OCI-LY7 (cell line): ENCODE data around the gene ERICH6. TPM values are rescaled to one million over a fixed set of nuclear protein-coding genes. Genes with fewer than 3 reads are reported as not detected.
A peak's percentile ranks its signal among the peaks of the same experiment; 100 is the strongest.

ENCODE experiments used
- BruUV-seq: library from RNA; stranded (reverse); fragments of 400-500 nt; replicated peaks from 2 replicates; lab custom pipeline; 2021; lab: Mats Ljungman, UMichigan
- CTCF ChIA-PET: fragments of 300-600 bp; sonication (Branson Sonifier 250); formaldehyde crosslinking; loops from one replicate; lab custom pipeline; 2022; ENCODE audit warnings: antibody characterized with exemption; ENCODE audit not compliant: unreplicated experiment; lab: Charles Lee
- POLR2A ChIA-PET: fragments of 300-600 bp; sonication (Branson Sonifier 250); formaldehyde crosslinking; loops from one replicate; lab custom pipeline; 2022; ENCODE audit warnings: antibody characterized with exemption; lab: Charles Lee
- DNase-seq: peaks from one replicate; pipeline ENCODE4 v3.0.0-alpha.2; 2015; ENCODE audit warnings: low spot score
- H2AFZ ChIP-seq: fragments of 200-600 bp; sonication (generic), shearing (Covaris generic); 2 replicates; pipeline ENCODE4 v1.6.1; 2014; ENCODE audit warnings: mild to moderate bottlenecking, antibody characterized with exemption, low read length, moderate library complexity
- H3K27ac ChIP-seq: fragments of 200-600 bp; sonication (generic); 2 replicates; pipeline ENCODE4 v1.5.1; 2014; ENCODE audit warnings: mixed run types, low read depth, mild to moderate bottlenecking, moderate library complexity, low read length, inconsistent platforms; ENCODE audit not compliant: poor library complexity, severe bottlenecking
- H3K36me3 ChIP-seq: fragments of 200-600 bp; sonication (generic); 2 replicates; pipeline ENCODE4 v1.6.1; 2014; ENCODE audit warnings: mild to moderate bottlenecking, antibody characterized with exemption, low read length, moderate library complexity, mixed read lengths; ENCODE audit not compliant: insufficient read depth
- H3K4me1 ChIP-seq: fragments of 200-600 bp; sonication (generic); 2 replicates; pipeline ENCODE4 v1.5.1; 2014; ENCODE audit warnings: mild to moderate bottlenecking, low read length; ENCODE audit not compliant: insufficient read depth, poor library complexity, severe bottlenecking
- H3K4me2 ChIP-seq: fragments of 200-600 bp; sonication (generic); 2 replicates; pipeline ENCODE4 v1.6.1; 2014; ENCODE audit warnings: mild to moderate bottlenecking, low read length
- H3K4me3 ChIP-seq: fragments of 200-600 bp; sonication (generic); 2 replicates; pipeline ENCODE4 v1.5.1; 2014; ENCODE audit warnings: mild to moderate bottlenecking, low read depth, low read length; ENCODE audit not compliant: poor library complexity, severe bottlenecking
- H3K79me2 ChIP-seq: fragments of 200-600 bp; sonication (generic); 2 replicates; pipeline ENCODE4 v1.6.1; 2016; ENCODE audit warnings: low read depth, mild to moderate bottlenecking, low read length, moderate library complexity, mixed read lengths; ENCODE audit not compliant: insufficient read depth
- H3K9me2 ChIP-seq: fragments of 200-600 bp; sonication (generic); 2 replicates; pipeline ENCODE4 v1.6.1; 2016; ENCODE audit warnings: mild to moderate bottlenecking, low read length, mixed read lengths; ENCODE audit not compliant: insufficient read depth
- H3K9me3 ChIP-seq: fragments of 200-600 bp; sonication (generic); 2 replicates; pipeline ENCODE4 v1.6.1; 2014; ENCODE audit warnings: mild to moderate bottlenecking, mixed run types, low read length, mixed read lengths
- H4K20me1 ChIP-seq: fragments of 200-600 bp; sonication (generic); 2 replicates; pipeline ENCODE4 v1.6.1; 2014; ENCODE audit warnings: mild to moderate bottlenecking, antibody characterized with exemption, low read length, moderate library complexity, mixed read lengths; ENCODE audit not compliant: insufficient read depth
- CTCF ChIP-seq: fragments of 200-600 bp; sonication (generic); conservative IDR thresholded peaks from 2 replicates; pipeline ENCODE4 v1.5.1; 2014; ENCODE audit warnings: mild to moderate bottlenecking, antibody characterized with exemption, low read length, moderate library complexity, mixed read lengths
- EZH2phosphoT487 ChIP-seq: fragments of 200-600 bp; sonication (generic); IDR thresholded peaks from 2 replicates; pipeline ENCODE4 v1.6.1; 2018; ENCODE audit warnings: low read depth, borderline replicate concordance, mild to moderate bottlenecking, mixed run types, antibody characterized with exemption, low read length, moderate library complexity, mixed read lengths
- intact Hi-C: fragments of 100-400 bp; cut with micrococcal nuclease; formaldehyde crosslinking; loops from one replicate; pipeline ENCODE4 v1.10.0; 2022; ENCODE audit not compliant: unreplicated experiment
- total RNA-seq, 2 experiments: library from RNA; depleted of rRNA in 1 of 2; stranded (reverse); fragments of >200 nt in 1 of 2; shearing (Covaris generic) in 1 of 2; gene quantifications; 2 replicates each; pipeline ENCODE4 v1.2.3, GENCODE V29; 2014 to 2022

Gene ERICH6
- total RNA-seq, 2 experiments from 2014 or later: 0.38 to 0.41 TPM

GRCh38 chr3:150635526-150635925 lies 68.2 kb downstream of the ERICH6 start:
- no TSS peak for BruUV-seq
- ChIA-PET CTCF (no interaction called here), POLR2A (interaction anchor here (0.6 to 1.4 kb wide), 9 partner anchors 8 to 567 kb away, joined by 3 to 10 read pairs (median 3); no protein-coding TSS in a partner anchor)
- no peaks in the 10 kb centered on the region for H3K79me2 ChIP-seq
- H3K4me3 ChIP-seq: no peak overlapping the region
- no peaks in the 10 kb centered on the region for H4K20me1 ChIP-seq
- DNase-seq: peak; percentile 38
- TF ChIP-seq EZH2phosphoT487 (no peak), CTCF (no peak)
- no peaks in the 10 kb centered on the region for H3K4me1 ChIP-seq
- no peaks in the 10 kb centered on the region for H3K9me2 ChIP-seq
- peaks cover 23% of the 10 kb centered on the region for H3K36me3 ChIP-seq
- H3K9me3 ChIP-seq: no peaks in the 10 kb centered on the region
- no peak overlapping the region for H3K4me2 ChIP-seq
- intact Hi-C loops: no loop called here
- H3K27ac ChIP-seq: no peak overlapping the region
- no peak overlapping the region for H2AFZ ChIP-seq

- H3K4me3 ChIP-seq: no peak overlapping the region
- H2AFZ ChIP-seq: no peak overlapping the region
- POLR2A ChIA-PET: interaction anchor here (0.6 to 1.4 kb wide), 8 partner anchors 8 to 567 kb away, joined by 3 to 10 read pairs (median 3); no protein-coding TSS in a partner anchor
- BruUV-seq: no TSS peak
- H3K4me2 ChIP-seq: no peak overlapping the region
- CTCF ChIA-PET: no interaction called here
- no peaks in the 10 kb centered on the region for H3K9me3 ChIP-seq
- TF ChIP-seq CTCF (no peak), EZH2phosphoT487 (no peak)
- H4K20me1 ChIP-seq: no peaks in the 10 kb centered on the region
- no peaks in the 10 kb centered on the region for H3K4me1 ChIP-seq
- H3K79me2 ChIP-seq: no peaks in the 10 kb centered on the region
- no peaks in the 10 kb centered on the region for H3K9me2 ChIP-seq
- H3K27ac ChIP-seq: no peak overlapping the region
- intact Hi-C loops: no loop called here
- H3K36me3 ChIP-seq: peaks cover 27% of the 10 kb centered on the region
- DNase-seq: no peak
Measured at GRCh38 chr3:150635076-150635475, 68.6 kb downstream of the ERICH6 start.

GRCh38 chr3:150631515-150632221 lies 72.1 kb downstream of the ERICH6 start:
- DNase-seq: no peak
- H3K9me2 ChIP-seq: no peaks in the 10 kb centered on the region
- H3K4me2 ChIP-seq: no peak overlapping the region
- H3K4me1 ChIP-seq: no peaks in the 10 kb centered on the region
- no peak overlapping the region for H3K27ac ChIP-seq
- peaks cover 61% of the 10 kb centered on the region for H3K36me3 ChIP-seq
- intact Hi-C loops: no loop called here
- CTCF ChIA-PET: no interaction called here
- TF ChIP-seq EZH2phosphoT487: no peak
- TF ChIP-seq CTCF: no peak
- peaks cover 8% of the 10 kb centered on the region; the same call in 1 of the 2 replicates for H3K79me2 ChIP-seq
- no TSS peak for BruUV-seq
- H2AFZ ChIP-seq: no peak overlapping the region
- POLR2A ChIA-PET: interaction anchor here (0.7 to 1.7 kb wide), 5 partner anchors 15 to 182 kb away, joined by 3 to 6 read pairs (median 4); no protein-coding TSS in a partner anchor
- H3K4me3 ChIP-seq: no peak overlapping the region
- no peaks in the 10 kb centered on the region for H3K9me3 ChIP-seq
- H4K20me1 ChIP-seq: no peaks in the 10 kb centered on the region
